ENCODE data around the gene SNX24. TPM values are rescaled to one million over a fixed set of nuclear protein-coding genes. Genes with fewer than 3 reads are reported as not detected.

Gene SNX24
- total RNA-seq, 1 experiment from 2014 or later, result 13.9 TPM

GRCh38 chr5:122846051-122846550 is 688 bp downstream of the SNX24 start:
- H3K4ac ChIP-seq (ENCODE audit: low read depth, low read length), result no peak overlapping the region
- no peak overlapping the region for H2BK5ac ChIP-seq (ENCODE audit: insufficient read length, low read length)
- peak overlapping the region; percentile 61 for H3K9ac ChIP-seq (ENCODE audit: extremely low read depth, insufficient read length, low read length)
- H3K27me3 ChIP-seq (ENCODE audit: insufficient read depth, low read length), result no peaks in the 10 kb centered on the region
- H2BK12ac ChIP-seq (ENCODE audit: insufficient read length, low read depth, low read length), result no peak overlapping the region
- no CpG with 5 or more reads among the region's 6 CpGs for WGBS (ENCODE audit: extremely low coverage, insufficient read length, low lambda C conversion rate)
- no peaks in the 10 kb centered on the region for H3K79me2 ChIP-seq (ENCODE audit: insufficient read depth, low read length)
- H2BK120ac ChIP-seq (ENCODE audit: low read depth, low read length, poor library complexity, severe bottlenecking), result no peak overlapping the region
- Mint-ChIP-seq H3K27me3 (ENCODE audit: low read depth) (peaks cover 16% of the 10 kb centered on the region), H3K9me3 (no peaks in the 10 kb centered on the region; a peak in 1 of 5 replicates), H3K4me1 (peaks cover 29 to 31% of the 10 kb centered on the region in 2 experiments), H3K27ac (peak overlapping the region in 1 of 3 experiments; percentile 49; a peak in 2 of 7 replicates), H3K4me3 (peak overlapping the region; percentile 73 to 82), H3K36me3 (ENCODE audit: insufficient read depth in 1 of 3, low read depth in 3 of 3) (peaks cover 0 to 4% (median 0%) of the 10 kb centered on the region in 3 experiments; a peak in 1 of 7 replicates)
- no peak overlapping the region for H3T11ph ChIP-seq (ENCODE audit: low read length)
- H2AFZ ChIP-seq (ENCODE audit: low read length), result no peak overlapping the region
- no peaks in the 10 kb centered on the region for H3K79me1 ChIP-seq (ENCODE audit: insufficient read depth, low read depth, low read length, poor library complexity, severe bottlenecking)
- peaks cover 7% of the 10 kb centered on the region for H3K4me1 ChIP-seq (ENCODE audit: insufficient read depth, low read length)
- H3K4me2 ChIP-seq (ENCODE audit: insufficient read depth, insufficient read length, low read length), result peak overlapping the region; percentile 68
- no peak overlapping the region for H4K8ac ChIP-seq (replicated peaks; ENCODE audit: insufficient read length, low read depth, low read length)
- TF ChIP-seq, protein P1, sequence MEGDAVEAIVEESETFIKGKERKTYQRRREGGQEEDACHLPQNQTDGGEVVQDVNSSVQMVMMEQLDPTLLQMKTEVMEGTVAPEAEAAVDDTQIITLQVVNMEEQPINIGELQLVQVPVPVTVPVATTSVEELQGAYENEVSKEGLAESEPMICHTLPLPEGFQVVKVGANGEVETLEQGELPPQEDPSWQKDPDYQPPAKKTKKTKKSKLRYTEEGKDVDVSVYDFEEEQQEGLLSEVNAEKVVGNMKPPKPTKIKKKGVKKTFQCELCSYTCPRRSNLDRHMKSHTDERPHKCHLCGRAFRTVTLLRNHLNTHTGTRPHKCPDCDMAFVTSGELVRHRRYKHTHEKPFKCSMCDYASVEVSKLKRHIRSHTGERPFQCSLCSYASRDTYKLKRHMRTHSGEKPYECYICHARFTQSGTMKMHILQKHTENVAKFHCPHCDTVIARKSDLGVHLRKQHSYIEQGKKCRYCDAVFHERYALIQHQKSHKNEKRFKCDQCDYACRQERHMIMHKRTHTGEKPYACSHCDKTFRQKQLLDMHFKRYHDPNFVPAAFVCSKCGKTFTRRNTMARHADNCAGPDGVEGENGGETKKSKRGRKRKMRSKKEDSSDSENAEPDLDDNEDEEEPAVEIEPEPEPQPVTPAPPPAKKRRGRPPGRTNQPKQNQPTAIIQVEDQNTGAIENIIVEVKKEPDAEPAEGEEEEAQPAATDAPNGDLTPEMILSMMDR (conservative IDR thresholded peaks at IDR 0.05), result no peak
- H3K9me3 ChIP-seq (ENCODE audit: control insufficient read depth, low read depth, low read length), result no peaks in the 10 kb centered on the region
- no peak overlapping the region for H2BK20ac ChIP-seq (ENCODE audit: low read depth, low read length, poor library complexity, severe bottlenecking)
- H2BK15ac ChIP-seq (ENCODE audit: low read depth, low read length), result no peak overlapping the region
- no peak overlapping the region for H2AK5ac ChIP-seq (ENCODE audit: insufficient read length, low read length)
- H3K18ac ChIP-seq (ENCODE audit: insufficient read length, low read depth, low read length), result no peak overlapping the region
- no peak overlapping the region for H3K56ac ChIP-seq (ENCODE audit: insufficient read length, low read depth, low read length)
- no peaks in the 10 kb centered on the region for H4K20me1 ChIP-seq (ENCODE audit: control insufficient read depth, insufficient read depth, insufficient read length)
- H3K27ac ChIP-seq (ENCODE audit: insufficient read length, low read depth, low read length), result no peak overlapping the region
- H3K23me2 ChIP-seq (ENCODE audit: insufficient read length, low read depth, low read length, poor library complexity, severe bottlenecking), result peaks cover 10% of the 10 kb centered on the region
- peak overlapping the region; percentile 94 for H3K14ac ChIP-seq (ENCODE audit: insufficient read depth, low read length)
- H4K91ac ChIP-seq (ENCODE audit: insufficient read length, low read depth, low read length), result no peak overlapping the region
- H4K5ac ChIP-seq (ENCODE audit: insufficient read length, low read depth, low read length), result no peak overlapping the region
- no peak for DNase-seq
- H3K23ac ChIP-seq (ENCODE audit: insufficient read length, low read depth, low read length), result no peak overlapping the region
